Duodenal mucosa (tissue), 2 donors: ENCODE data around the gene GRAMD1B.
"Not testable (repeated sequence)": the region's sequence is repeated elsewhere in the genome, so short reads cannot be mapped to it uniquely, and the experiment has no call there.

Experiments used
- H3K27ac ChIP-seq: one replicate; pipeline ENCODE4 v1.7.0; 2013; ENCODE audit warnings: low read depth, low read length
- H3K27me3 ChIP-seq, 2 donors: one replicate each; pipeline ENCODE4 v1.7.0; 2013; ENCODE audit warnings: low read length in 2 of 2, control low read depth in 1 of 2; ENCODE audit not compliant: insufficient read depth in 2 of 2, control insufficient read depth in 1 of 2
- H3K36me3 ChIP-seq, 2 donors: one replicate each; pipeline ENCODE4 v1.7.0; 2013; ENCODE audit warnings: low read length in 2 of 2, control low read depth in 1 of 2; ENCODE audit not compliant: insufficient read depth in 2 of 2, control insufficient read depth in 1 of 2
- H3K4me1 ChIP-seq, 2 donors: one replicate each; pipeline ENCODE4 v1.7.0; 2013; ENCODE audit warnings: low read length in 2 of 2, control low read depth in 1 of 2; ENCODE audit not compliant: insufficient read depth in 2 of 2, control insufficient read depth in 1 of 2
- H3K4me3 ChIP-seq, 2 donors: one replicate each; pipeline ENCODE4 v1.7.0; 2013; ENCODE audit warnings: low read length in 2 of 2, low read depth in 1 of 2
- H3K9ac ChIP-seq, 2 donors: one replicate each; pipeline ENCODE4 v1.7.0; 2013; ENCODE audit warnings: low read length in 2 of 2, low read depth in 1 of 2
- H3K9me3 ChIP-seq, 2 donors: one replicate each; pipeline ENCODE4 v1.7.0; 2013; ENCODE audit warnings: low read length in 2 of 2, control low read depth in 1 of 2; ENCODE audit not compliant: control insufficient read depth in 1 of 2

GRAMD1B gene

DNA sequence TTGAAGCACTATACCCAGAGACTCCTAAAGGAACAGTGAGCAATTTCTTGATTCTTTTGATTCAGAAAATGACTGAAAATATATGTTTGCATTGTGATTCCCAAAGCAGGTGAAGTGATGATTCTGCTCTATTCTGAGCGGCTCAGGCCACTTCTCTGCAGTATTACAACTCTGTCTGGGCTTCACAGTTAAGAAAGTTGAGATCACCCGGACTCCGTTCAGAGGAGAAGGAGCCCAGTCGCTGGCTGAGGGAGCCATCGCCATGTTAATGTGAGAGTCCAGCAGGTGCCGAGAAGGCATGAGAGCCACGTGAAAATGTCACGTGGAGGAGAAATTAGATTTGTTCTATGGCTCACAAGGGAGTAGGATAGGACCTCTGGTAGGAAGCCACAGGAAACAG is 132.8 kb downstream of the GRAMD1B start:
- H3K36me3 ChIP-seq, result no peaks in the 10 kb centered on the region
- no peaks in the 10 kb centered on the region for H3K9me3 ChIP-seq
- H3K27ac ChIP-seq, result no peak overlapping the region
- H3K9ac ChIP-seq, result no peak overlapping the region
- no peak overlapping the region for H3K4me3 ChIP-seq
- peaks cover 5 to 11% of the 10 kb centered on the region in 2 donors for H3K4me1 ChIP-seq
- no peaks in the 10 kb centered on the region for H3K27me3 ChIP-seq

- Histone ChIP-seq H3K9ac (no peak overlapping the region), H3K4me3 (no peak overlapping the region), H3K9me3 (no peaks in the 10 kb centered on the region)
Measured at GRCh38 chr11:123564221-123564620, 134.2 kb downstream of the GRAMD1B start.

GRCh38 chr11:123566852-123567251 is 136.8 kb downstream of the GRAMD1B start:
- Histone ChIP-seq H3K4me1 (no peaks in the 10 kb centered on the region), H3K4me3 (no peak overlapping the region), H3K27ac (no peak overlapping the region), H3K36me3 (no peaks in the 10 kb centered on the region), H3K9ac (no peak overlapping the region), H3K9me3 (no peaks in the 10 kb centered on the region), H3K27me3 (no peaks in the 10 kb centered on the region)

More at GRCh38 chr11:123564221-123564620, 134.2 kb downstream of the GRAMD1B start:
- H3K27me3 ChIP-seq, result no peaks in the 10 kb centered on the region
- H3K36me3 ChIP-seq, result no peaks in the 10 kb centered on the region
- H3K4me1 ChIP-seq, result peaks cover 5 to 11% of the 10 kb centered on the region in 2 donors
- H3K27ac ChIP-seq, result no peak overlapping the region

DNA sequence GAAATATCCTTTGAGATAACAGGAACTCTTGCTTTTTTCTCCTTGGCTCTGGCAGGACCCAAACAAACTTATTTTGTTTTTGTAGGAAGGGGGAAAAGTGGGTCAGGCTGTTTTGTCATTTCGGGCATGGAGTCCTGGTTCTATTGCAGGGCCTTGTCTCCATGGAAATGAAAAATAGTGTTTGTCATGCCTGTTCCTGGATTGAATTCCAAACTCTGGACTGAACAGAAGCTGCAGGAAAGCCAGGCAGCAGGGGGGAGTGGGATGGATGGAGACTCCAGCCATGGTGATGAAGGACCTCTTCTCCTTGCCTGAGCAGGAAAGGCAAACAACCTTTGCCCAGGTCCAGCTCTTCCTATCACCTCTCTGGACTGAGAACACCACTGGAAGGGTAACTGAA is 137.4 kb downstream of the GRAMD1B start:
- H3K9ac ChIP-seq, result no peak overlapping the region
- H3K36me3 ChIP-seq, result no peaks in the 10 kb centered on the region
- H3K27ac ChIP-seq, result no peak overlapping the region
- H3K4me3 ChIP-seq, result no peak overlapping the region
- no peaks in the 10 kb centered on the region for H3K27me3 ChIP-seq
- H3K4me1 ChIP-seq, result no peaks in the 10 kb centered on the region
- H3K9me3 ChIP-seq, result no peaks in the 10 kb centered on the region

DNA sequence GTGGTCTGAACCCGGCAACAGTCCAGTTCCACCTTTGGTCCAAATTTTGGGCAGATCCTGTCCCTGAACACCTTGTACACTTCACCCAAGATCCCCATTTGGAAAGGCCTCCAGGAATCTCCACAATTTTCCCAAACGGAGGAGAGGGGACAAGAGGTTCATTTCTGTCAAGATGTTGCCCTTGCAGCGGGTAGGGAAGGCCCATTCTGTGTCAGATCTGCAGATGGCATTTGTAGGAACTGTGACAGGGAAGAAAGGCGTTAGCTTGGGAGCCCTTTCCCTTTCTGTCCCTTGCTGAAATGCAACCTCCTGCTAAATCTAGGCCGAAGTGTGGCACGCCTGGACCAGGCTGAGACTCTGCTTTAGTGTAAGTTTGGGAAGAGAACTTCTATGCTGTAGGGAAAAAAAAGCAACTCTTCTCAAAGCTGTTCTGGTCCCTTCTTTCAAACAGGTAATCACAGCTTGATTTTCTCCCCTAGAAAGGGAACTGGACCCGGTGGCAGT is 138.3 kb downstream of the GRAMD1B start:
- H3K9me3 ChIP-seq, result no peaks in the 10 kb centered on the region
- H3K4me3 ChIP-seq, result no peak overlapping the region
- H3K9ac ChIP-seq, result no peak overlapping the region
- no peak overlapping the region for H3K27ac ChIP-seq
- H3K36me3 ChIP-seq, result no peaks in the 10 kb centered on the region
- no peaks in the 10 kb centered on the region for H3K27me3 ChIP-seq
- no peaks in the 10 kb centered on the region for H3K4me1 ChIP-seq

DNA sequence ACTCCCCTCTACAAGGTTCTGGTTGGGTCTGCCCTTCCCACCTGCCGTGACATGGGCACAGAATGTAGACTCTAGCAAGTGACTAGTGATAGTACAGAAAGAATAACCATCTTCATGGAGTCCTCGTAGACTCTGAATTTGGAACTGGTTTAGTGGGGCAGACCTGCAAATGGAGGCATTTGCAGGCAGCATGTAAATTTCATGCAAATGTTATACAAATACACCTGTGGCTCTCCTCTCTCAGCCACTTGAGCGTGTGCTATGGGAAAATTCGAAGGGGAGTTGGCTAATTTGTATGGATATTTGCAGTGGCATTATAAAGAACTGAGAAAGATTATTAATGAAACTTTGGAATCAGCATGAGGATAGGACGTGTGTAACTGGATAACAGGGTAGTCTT is 139.3 kb downstream of the GRAMD1B start:
- no peaks in the 10 kb centered on the region for H3K9me3 ChIP-seq
- no peaks in the 10 kb centered on the region for H3K27me3 ChIP-seq
- H3K9ac ChIP-seq, result no peak overlapping the region
- no peak overlapping the region for H3K27ac ChIP-seq
- H3K4me1 ChIP-seq, result no peaks in the 10 kb centered on the region
- no peaks in the 10 kb centered on the region for H3K36me3 ChIP-seq
- H3K4me3 ChIP-seq, result no peak overlapping the region

DNA sequence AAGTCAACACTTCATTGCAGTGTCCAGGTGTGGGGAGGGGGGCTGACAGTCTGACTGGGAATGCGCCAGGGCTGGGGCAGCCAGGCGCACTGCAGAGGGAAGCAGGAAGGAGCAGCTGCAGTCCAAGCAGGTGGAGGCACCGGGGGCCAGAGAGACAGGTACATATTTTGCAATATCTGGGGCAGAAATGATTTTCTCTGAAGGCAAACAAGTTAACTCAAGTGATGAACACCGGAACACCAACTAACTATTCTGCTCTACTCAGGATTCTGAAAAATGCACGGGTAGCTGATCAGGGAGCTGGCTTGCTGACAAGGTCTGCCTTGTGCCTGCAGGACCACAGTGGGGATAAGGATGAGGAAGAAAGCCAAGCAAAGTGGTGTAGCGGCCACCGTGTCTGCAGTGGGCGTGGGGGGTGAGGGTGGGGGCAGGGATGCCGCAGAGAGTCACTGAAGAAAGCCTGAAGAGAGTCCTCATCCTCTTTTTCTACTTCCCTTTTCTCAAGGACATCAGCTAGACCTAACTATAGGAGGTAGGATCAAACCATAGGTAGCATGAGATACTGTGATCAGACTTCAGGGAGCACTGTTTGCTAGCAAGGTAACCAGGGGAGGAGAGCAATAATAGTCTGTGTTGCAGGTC is 141.0 kb downstream of the GRAMD1B start:
- H3K4me3 ChIP-seq, result no peak overlapping the region
- H3K27me3 ChIP-seq, result no peaks in the 10 kb centered on the region
- no peaks in the 10 kb centered on the region for H3K4me1 ChIP-seq

DNA sequence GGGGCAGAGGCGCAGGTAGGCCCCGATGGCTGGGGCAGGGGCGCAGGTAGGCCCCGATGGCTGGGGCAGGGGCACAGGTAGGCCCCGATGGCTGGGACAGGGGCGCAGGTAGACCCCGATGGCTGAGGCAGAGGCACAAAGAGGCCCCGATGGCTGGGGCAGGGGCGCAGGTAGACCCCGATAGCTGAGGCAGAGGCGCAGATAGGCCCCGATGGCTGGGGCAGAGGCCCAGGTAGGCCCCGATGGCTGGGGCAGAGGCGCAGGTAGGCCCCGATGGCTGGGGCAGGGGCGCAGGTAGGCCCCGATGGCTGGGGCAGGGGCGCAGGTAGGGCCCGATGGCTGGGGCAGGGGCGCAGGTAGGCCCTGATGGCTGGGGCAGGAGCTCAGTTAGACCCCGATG is 142.7 kb downstream of the GRAMD1B start:
- not testable (repeated sequence) for H3K9me3 ChIP-seq, H3K27ac ChIP-seq, H3K4me1 ChIP-seq, H3K4me3 ChIP-seq, H3K27me3 ChIP-seq, H3K36me3 ChIP-seq, H3K9ac ChIP-seq

More for the DNA sequence above, 141.0 kb downstream of the GRAMD1B start:
- Histone ChIP-seq H3K9me3 (no peaks in the 10 kb centered on the region), H3K27ac (no peak overlapping the region), H3K36me3 (no peaks in the 10 kb centered on the region), H3K9ac (no peak overlapping the region)

DNA sequence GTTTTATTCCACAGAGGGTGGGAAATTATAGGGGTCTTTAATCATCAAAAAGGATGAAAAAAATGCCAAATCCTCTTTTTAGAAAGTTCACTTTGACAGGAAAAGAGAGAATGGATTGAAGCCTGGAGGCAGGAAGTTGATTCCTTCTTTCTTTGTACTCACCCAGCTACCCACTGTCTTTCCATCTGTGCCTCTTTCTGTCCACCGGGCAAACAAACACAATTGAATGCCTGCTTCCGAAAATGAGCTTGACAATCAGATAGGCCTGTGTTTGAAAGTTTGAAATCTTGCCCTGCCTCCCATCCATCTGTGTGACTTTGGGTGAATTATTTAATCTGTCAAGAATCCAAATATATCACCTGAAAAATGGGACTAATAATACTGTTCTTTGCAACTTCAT is 143.2 kb downstream of the GRAMD1B start:
- no peaks in the 10 kb centered on the region for H3K27me3 ChIP-seq

GRCh38 chr11:123575441-123575840 is 145.4 kb downstream of the GRAMD1B start:
- Histone ChIP-seq H3K4me1 (peaks cover 4 to 5% of the 10 kb centered on the region in 2 donors), H3K4me3 (no peak overlapping the region), H3K27ac (no peak overlapping the region), H3K9ac (no peak overlapping the region), H3K27me3 (no peaks in the 10 kb centered on the region), H3K36me3 (no peaks in the 10 kb centered on the region), H3K9me3 (no peaks in the 10 kb centered on the region)

More for the DNA sequence above, 143.2 kb downstream of the GRAMD1B start:
- H3K4me1 ChIP-seq, result peaks cover 4 to 5% of the 10 kb centered on the region in 2 donors
- H3K9ac ChIP-seq, result no peak overlapping the region
- H3K36me3 ChIP-seq, result no peaks in the 10 kb centered on the region
- no peaks in the 10 kb centered on the region for H3K9me3 ChIP-seq
- no peak overlapping the region for H3K27ac ChIP-seq
- H3K4me3 ChIP-seq, result no peak overlapping the region
